K562 (cell line): Measurements from ENCODE around the gene KCTD21. TPM values are rescaled to one million over a fixed set of nuclear protein-coding genes. Genes with fewer than 3 reads are reported as not detected.

Experiments used
- ATAC-seq: fragments of 200-7000 bp; cut with Tn5 transposase; 3 replicates; pipeline ENCODE4 v1.9.1; 2020; ENCODE audit warnings: moderate library complexity
- BruUV-seq: library from RNA; stranded (reverse); fragments of 400-500 nt; replicated peaks from 2 replicates; lab custom pipeline; 2021; lab: Mats Ljungman, UMichigan
- CTCF ChIA-PET: fragments of 300-600 bp; formaldehyde crosslinking; extraction: SDS; loops from one replicate; lab custom pipeline; 2021; ENCODE audit warnings: low intra/inter-chr PET ratio; lab: Yijun Ruan, JAX
- POLR2A ChIA-PET: fragments of 300-600, 350-650 bp; sonication (Branson Sonifier 250); formaldehyde crosslinking; extraction: SDS; loops from one replicate; lab custom pipeline; 2021; ENCODE audit warnings: antibody characterized with exemption, inconsistent platforms; lab: Yijun Ruan, JAX
- DNase-seq, 4 experiments: peaks; one replicate each; pipeline versions ENCODE4 v3.0.0 to v3.0.0-alpha.2; 2011 to 2018; ENCODE audit warnings: low spot score in 3 of 4, mixed read lengths in 3 of 4; ENCODE audit errors: extremely low read depth in 1 of 4
- FAIRE-seq: peaks from 2 replicates; lab custom pipeline; 2011; peaks lifted over from hg19 to GRCh38; lab: Jason Lieb, UNC
- H2AFZ ChIP-seq: 2 replicates; pipeline ENCODE4 v1.6.0; 2011; ENCODE audit warnings: low read depth, low read length, control low read depth, inconsistent platforms
- H3K27ac ChIP-seq: fragments of 200-600 bp; 3 replicates; pipeline ENCODE4 v1.8.0; 2011; ENCODE audit warnings: low read depth, mild to moderate bottlenecking, control low read depth, inconsistent platforms, low read length, moderate library complexity, mixed read lengths; ENCODE audit errors: extremely low read depth
- H3K27me3 ChIP-seq, 2 experiments: fragments of 300-600 bp in 1 of 2; 2 replicates in 1 of 2; 3 replicates in 1 of 2; pipeline versions ENCODE4 v1.6.0 to v1.8.0; 2011; ENCODE audit warnings: inconsistent platforms in 2 of 2, low read length in 2 of 2, mild to moderate bottlenecking in 1 of 2, mixed read lengths in 1 of 2, moderate library complexity in 1 of 2; ENCODE audit not compliant: control insufficient read depth in 2 of 2, insufficient read depth in 2 of 2
- H3K36me3 ChIP-seq: fragments of 300-600 bp; 3 replicates; pipeline ENCODE4 v1.8.0; 2011; ENCODE audit warnings: mild to moderate bottlenecking, low read length, inconsistent platforms; ENCODE audit not compliant: control insufficient read depth, insufficient read depth
- H3K4me1 ChIP-seq, 2 experiments: fragments of 200-600 bp in 1 of 2; replicated peaks in 1 of 2; 2 replicates in 1 of 2; 3 replicates in 1 of 2; pipeline versions ENCODE4 v1.5.1 to v1.8.0; 2011; ENCODE audit warnings: inconsistent platforms in 2 of 2, low read length in 2 of 2, mild to moderate bottlenecking in 1 of 2, mixed read lengths in 1 of 2, moderate library complexity in 1 of 2; ENCODE audit not compliant: control insufficient read depth in 2 of 2, insufficient read depth in 2 of 2
- H3K4me2 ChIP-seq: 2 replicates; pipeline ENCODE4 v1.6.1; 2011; ENCODE audit warnings: low read length, control low read depth, inconsistent platforms, mixed read lengths; ENCODE audit not compliant: insufficient read depth
- H3K4me3 ChIP-seq: fragments of 200-600 bp; sonication (generic), shearing (Covaris generic); 2 replicates; pipeline ENCODE4 v1.5.1; 2016; ENCODE audit warnings: control low read depth, inconsistent platforms
- H3K79me2 ChIP-seq: fragments of 200-600 bp; 3 replicates; pipeline ENCODE4 v1.8.0; 2011; ENCODE audit warnings: low read length, inconsistent platforms; ENCODE audit not compliant: control insufficient read depth, insufficient read depth
- H3K9ac ChIP-seq, 2 experiments: 2 replicates each; pipeline versions ENCODE4 v1.6.0 to v1.6.1; 2011; ENCODE audit warnings: low read depth in 2 of 2, low read length in 2 of 2, control low read depth in 1 of 2, inconsistent platforms in 1 of 2, mild to moderate bottlenecking in 1 of 2, mixed read lengths in 1 of 2; ENCODE audit not compliant: insufficient read depth in 1 of 2
- H3K9me1 ChIP-seq: one replicate; pipeline ENCODE4 v1.6.0; 2011; ENCODE audit warnings: inconsistent platforms, mild to moderate bottlenecking, low read length, moderate library complexity; ENCODE audit not compliant: control insufficient read depth, insufficient read depth
- H3K9me3 ChIP-seq: replicated peaks from 2 replicates; pipeline ENCODE4 v1.5.1; 2011; ENCODE audit warnings: low read depth, low read length, inconsistent platforms; ENCODE audit not compliant: control insufficient read depth, insufficient read depth
- H4K20me1 ChIP-seq: replicated peaks from 2 replicates; pipeline ENCODE4 v1.6.1; 2011; ENCODE audit warnings: low read length, inconsistent platforms, mixed read lengths; ENCODE audit not compliant: control insufficient read depth, insufficient read depth
- BCOR ChIP-seq: fragments of 450-650 bp; IDR thresholded peaks from 2 replicates; pipeline ENCODE4 v1.6.1; 2016
- BRF2 ChIP-seq: IDR thresholded peaks from 3 replicates; pipeline ENCODE4 v1.6.1; 2011; ENCODE audit warnings: borderline replicate concordance, mild to moderate bottlenecking; ENCODE audit not compliant: insufficient read length, insufficient read depth
- ELK3 ChIP-seq: fragments of 450-650 bp; formaldehyde crosslinking; IDR thresholded peaks from 2 replicates; pipeline ENCODE4 v1.4.0; 2020; ENCODE audit warnings: mild to moderate bottlenecking
- KDM1A ChIP-seq, 2 experiments: fragments of 450-650 bp; IDR thresholded peaks; 2 replicates each; pipeline ENCODE4 v1.6.1; 2016; ENCODE audit warnings: mild to moderate bottlenecking in 2 of 2
- RBM25 ChIP-seq: fragments of 200-400 bp; formaldehyde crosslinking; IDR thresholded peaks from 2 replicates; pipeline ENCODE4 v1.6.1; 2018; ENCODE audit warnings: low read length, low read depth, moderate library complexity; ENCODE audit not compliant: severe bottlenecking
- TAF9B ChIP-seq: fragments of 450-650 bp; IDR thresholded peaks from 2 replicates; pipeline ENCODE4 v1.6.1; 2018; ENCODE audit warnings: mild to moderate bottlenecking; ENCODE audit not compliant: partially characterized antibody
- TARDBP ChIP-seq: fragments of 450-650 bp; IDR thresholded peaks from 2 replicates; pipeline ENCODE4 v1.6.1; 2016
- ZNF146 ChIP-seq: IDR thresholded peaks from one replicate; pipeline ENCODE4 v1.6.1; 2018; ENCODE audit warnings: missing compliant biosample characterization; ENCODE audit not compliant: unreplicated experiment
- in situ Hi-C: fragments of 300-500 bp; cut with MboI; formaldehyde crosslinking; loops from 4 replicates; pipeline ENCODE4 v1.15.0; 2018; ENCODE audit warnings: inconsistent platforms, mixed read lengths
- intact Hi-C: fragments of 100-400 bp; cut with micrococcal nuclease; formaldehyde crosslinking; loops from 2 replicates; pipeline ENCODE4 v1.14.2; 2022
- polyA plus RNA-seq, 8 experiments: library from polyadenylated mRNA; depleted of rRNA in 4 of 8; stranded (reverse) in 5 of 8; unstranded in 3 of 8; fragments of >200 nt; fragmentation: Nextera tagmentation in 2 of 8; fragmentation: Illumina TruSeq in 1 of 8; extraction: Ambion mirVana in 2 of 8; extraction: Trizol in 1 of 8; gene quantifications; 2 replicates each; pipeline versions ENCODE4 v1.2.1 to v1.2.3, GENCODE V29; 2011 to 2014; ENCODE audit warnings: inconsistent platforms in 1 of 8, missing spikeins in 1 of 8
- total RNA-seq, 7 experiments: library from RNA; depleted of rRNA in 6 of 7; stranded (reverse); fragments of >200 nt in 6 of 7; fragmentation: Illumina TruSeq in 2 of 7; extraction: Trizol in 2 of 7; gene quantifications; 2 replicates each; pipeline versions ENCODE4 v1.2.1 to v1.2.3, GENCODE V29; 2011 to 2021; ENCODE audit warnings: low replicate concordance in 1 of 7

The KCTD21 gene
- total and polyA plus RNA-seq, 9 of the 15 experiments (the other 6 are each of a cell fraction or from before 2014, with no cell fraction given): 0.34 to 5.4 (median 1.9) TPM

- no peaks in the 10 kb centered on the region for H3K79me2 ChIP-seq
- peaks cover 9% of the 10 kb centered on the region for H3K9me3 ChIP-seq
- DNase-seq (no peak), ATAC-seq (no peak), FAIRE-seq (no peak)
- in situ Hi-C loops (no loop called here), intact Hi-C loops (no loop called here)
- peaks cover 15% of the 10 kb centered on the region; the same call in 2 of the 3 replicates for H3K36me3 ChIP-seq
- ChIA-PET POLR2A (interaction anchor here (0.6 kb wide), 1 partner anchor 612 kb away, joined by 3 read pairs; no protein-coding TSS in a partner anchor), CTCF (no interaction called here)
- no peak overlapping the region for H3K9ac ChIP-seq
- H4K20me1 ChIP-seq: no peaks in the 10 kb centered on the region
- H3K27me3 ChIP-seq: no peaks in the 10 kb centered on the region
- no peak overlapping the region for H3K4me3 ChIP-seq
- H2AFZ ChIP-seq: no peak overlapping the region
- peaks cover 0 to 3% of the 10 kb centered on the region in 2 experiments; a peak in 2 of 5 replicates for H3K4me1 ChIP-seq
- H3K9me1 ChIP-seq: no peaks in the 10 kb centered on the region
- H3K27ac ChIP-seq: no peak overlapping the region
- no peak overlapping the region for H3K4me2 ChIP-seq
- no peak for TF ChIP-seq TAF9B
- peak; percentile 30 for TF ChIP-seq RBM25
- TF ChIP-seq BCOR: peak; percentile 37; the same call in 1 of the 2 replicates
- 0 out of 4 replicates have a peak, but pooled peaks have one; percentile 11 to 26 for TF ChIP-seq KDM1A (IDR thresholded peaks at IDR 0.05)
- peak; percentile 85 for TF ChIP-seq ZNF146 (CRISPR knock-in tag)
- TF ChIP-seq TARDBP: no peak
- no peak for TF ChIP-seq BRF2
- no peak for TF ChIP-seq ELK3 (CRISPR knock-in tag)
- TSS peak; percentile 14 for BruUV-seq
Measured at GRCh38 chr11:78237293-78238046, 49.0 kb upstream of the KCTD21 start.
